Natural killer cell (primary cell): Measurements from ENCODE around the gene KRT5. TPM values are rescaled to one million over a fixed set of nuclear protein-coding genes. Genes with fewer than 3 reads are reported as not detected.

Experiments used
- ATAC-seq, 3 donors: fragments of 150-1000 bp in 2 of 3; fragments of 200-7000 bp in 1 of 3; cut with Tn5 transposase; 1 replicate in 1 of 3; 2 replicates in 2 of 3; pipeline ENCODE4 v1.10.0; 2021; ENCODE audit warnings: mild to moderate bottlenecking in 2 of 3, moderate library complexity in 2 of 3
- DNase-seq, 2 donors: peaks; one replicate each; pipeline versions ENCODE4 v3.0.0 to v3.0.0-alpha.2; 2013 to 2021; ENCODE audit warnings: mixed read lengths in 1 of 2
- H3K27ac ChIP-seq: one replicate; pipeline ENCODE4 v1.5.1; 2013; ENCODE audit warnings: mild to moderate bottlenecking, low read length
- H3K27me3 ChIP-seq: one replicate; pipeline ENCODE4 v1.6.1; 2013; ENCODE audit warnings: low read length; ENCODE audit not compliant: control insufficient read depth, insufficient read depth
- H3K36me3 ChIP-seq: one replicate; pipeline ENCODE4 v1.6.1; 2013; ENCODE audit warnings: low read length; ENCODE audit not compliant: control insufficient read depth, insufficient read depth
- H3K4me1 ChIP-seq: one replicate; pipeline ENCODE4 v1.6.1; 2013; ENCODE audit warnings: low read length; ENCODE audit not compliant: control insufficient read depth, insufficient read depth
- H3K4me3 ChIP-seq: one replicate; pipeline ENCODE4 v1.5.1; 2013; ENCODE audit warnings: low read length
- H3K9me3 ChIP-seq: one replicate; pipeline ENCODE4 v1.6.1; 2013; ENCODE audit warnings: low read length; ENCODE audit not compliant: control insufficient read depth, insufficient read depth
- H3K27ac Mint-ChIP-seq, 2 donors: one replicate each; pipeline ENCODE4 v1.8.0; 2022; ENCODE audit warnings: mild to moderate bottlenecking in 2 of 2, mixed read lengths in 2 of 2, moderate library complexity in 1 of 2
- H3K27me3 Mint-ChIP-seq, 2 donors: one replicate each; pipeline ENCODE4 v1.8.0; 2022; ENCODE audit warnings: low read depth in 2 of 2, mixed read lengths in 2 of 2
- H3K36me3 Mint-ChIP-seq: one replicate; pipeline ENCODE4 v1.8.0; 2022; ENCODE audit warnings: mixed read lengths
- H3K4me1 Mint-ChIP-seq, 2 donors: one replicate each; pipeline ENCODE4 v1.8.0; 2022; ENCODE audit warnings: mixed read lengths in 2 of 2
- H3K4me3 Mint-ChIP-seq: one replicate; pipeline ENCODE4 v1.8.0; 2022; ENCODE audit warnings: mild to moderate bottlenecking, moderate library complexity, mixed read lengths
- H3K9me3 Mint-ChIP-seq, 2 donors: one replicate each; pipeline ENCODE4 v1.8.0; 2022; ENCODE audit warnings: mixed read lengths in 2 of 2
- WGBS: methylation state at CpG from one replicate; pipeline ENCODE4 v1.1.7; 2013; ENCODE audit warnings: missing lambda C conversion rate; ENCODE audit not compliant: insufficient coverage; 5-methylcytosine and 5-hydroxymethylcytosine counted together
- intact Hi-C: fragments of 100-400 bp; cut with micrococcal nuclease; formaldehyde crosslinking; loops from one replicate; pipeline ENCODE4 v1.14.2; 2022
- total RNA-seq, 4 donors: library from RNA; stranded (reverse); fragments of 120-200 nt in 1 of 4; gene quantifications; one replicate each; pipeline versions ENCODE4 v1.2.3 to v1.2.4, GENCODE V29; 2013 to 2022
- TF ChIP-seq, protein P1 (sequence below): fragments of 200-600 bp; IDR thresholded peaks from one replicate; pipeline ENCODE4 v1.8.0; 2022; ENCODE audit warnings: antibody characterized with exemption

The KRT5 gene
- total RNA-seq, 3 donors from 2014 or later (not counting 1 experiment from before 2014, with no cell fraction given): 0.40 to 0.70 TPM; not detected in 1

DNA sequence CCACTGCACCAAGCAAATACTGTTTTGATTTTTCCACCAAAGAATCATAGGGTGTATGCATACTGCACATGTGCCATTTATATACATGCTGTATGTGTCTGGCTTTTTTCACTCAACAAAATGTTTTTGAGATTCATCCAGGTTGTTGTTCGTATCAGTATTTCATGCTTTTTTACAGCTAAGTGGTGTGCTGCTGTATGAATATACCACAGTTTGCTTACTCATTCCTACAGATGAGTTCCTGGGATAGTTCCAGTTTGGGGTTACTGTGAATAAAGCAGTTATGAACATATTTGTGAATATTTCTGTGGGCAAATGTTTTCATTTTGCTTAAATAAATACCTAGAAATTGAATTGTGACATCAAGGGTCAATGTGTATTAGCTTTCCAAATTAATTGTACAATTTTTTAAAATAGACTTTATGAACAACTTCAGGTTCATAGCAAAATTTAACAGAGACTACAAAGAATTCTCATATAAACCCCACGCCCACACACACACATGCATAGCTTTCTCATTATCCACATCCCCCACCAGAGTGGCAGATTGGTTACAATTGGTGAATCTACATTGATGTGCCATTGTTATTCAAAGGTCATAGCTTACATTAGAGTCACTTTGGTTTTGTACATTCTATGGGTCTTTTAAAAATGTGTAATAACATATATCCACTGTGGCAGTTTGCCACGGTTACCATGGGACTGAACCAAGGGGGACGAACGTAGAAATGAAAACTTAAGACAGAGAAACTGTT is 20.2 kb downstream of the KRT5 start:
- intact Hi-C loops: no loop called here
- H3K36me3 ChIP-seq: no peaks in the 10 kb centered on the region
- H3K4me1 ChIP-seq: no peaks in the 10 kb centered on the region
- TF ChIP-seq, protein P1, sequence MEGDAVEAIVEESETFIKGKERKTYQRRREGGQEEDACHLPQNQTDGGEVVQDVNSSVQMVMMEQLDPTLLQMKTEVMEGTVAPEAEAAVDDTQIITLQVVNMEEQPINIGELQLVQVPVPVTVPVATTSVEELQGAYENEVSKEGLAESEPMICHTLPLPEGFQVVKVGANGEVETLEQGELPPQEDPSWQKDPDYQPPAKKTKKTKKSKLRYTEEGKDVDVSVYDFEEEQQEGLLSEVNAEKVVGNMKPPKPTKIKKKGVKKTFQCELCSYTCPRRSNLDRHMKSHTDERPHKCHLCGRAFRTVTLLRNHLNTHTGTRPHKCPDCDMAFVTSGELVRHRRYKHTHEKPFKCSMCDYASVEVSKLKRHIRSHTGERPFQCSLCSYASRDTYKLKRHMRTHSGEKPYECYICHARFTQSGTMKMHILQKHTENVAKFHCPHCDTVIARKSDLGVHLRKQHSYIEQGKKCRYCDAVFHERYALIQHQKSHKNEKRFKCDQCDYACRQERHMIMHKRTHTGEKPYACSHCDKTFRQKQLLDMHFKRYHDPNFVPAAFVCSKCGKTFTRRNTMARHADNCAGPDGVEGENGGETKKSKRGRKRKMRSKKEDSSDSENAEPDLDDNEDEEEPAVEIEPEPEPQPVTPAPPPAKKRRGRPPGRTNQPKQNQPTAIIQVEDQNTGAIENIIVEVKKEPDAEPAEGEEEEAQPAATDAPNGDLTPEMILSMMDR: no peak
- H3K27ac ChIP-seq: no peak overlapping the region
- no peak overlapping the region for H3K4me3 ChIP-seq
- DNase-seq (no peak), ATAC-seq (no peak)
- no peaks in the 10 kb centered on the region for H3K9me3 ChIP-seq
- Mint-ChIP-seq H3K4me1 (peaks cover 0 to 5% of the 10 kb centered on the region in 2 donors), H3K27me3 (peaks cover 19 to 20% of the 10 kb centered on the region in 2 donors), H3K27ac (no peak overlapping the region), H3K4me3 (no peak overlapping the region), H3K36me3 (peaks cover 5% of the 10 kb centered on the region), H3K9me3 (no peaks in the 10 kb centered on the region)
- H3K27me3 ChIP-seq: no peaks in the 10 kb centered on the region
- 80% methylated on average over 5 of the region's 5 CpGs for WGBS

DNA sequence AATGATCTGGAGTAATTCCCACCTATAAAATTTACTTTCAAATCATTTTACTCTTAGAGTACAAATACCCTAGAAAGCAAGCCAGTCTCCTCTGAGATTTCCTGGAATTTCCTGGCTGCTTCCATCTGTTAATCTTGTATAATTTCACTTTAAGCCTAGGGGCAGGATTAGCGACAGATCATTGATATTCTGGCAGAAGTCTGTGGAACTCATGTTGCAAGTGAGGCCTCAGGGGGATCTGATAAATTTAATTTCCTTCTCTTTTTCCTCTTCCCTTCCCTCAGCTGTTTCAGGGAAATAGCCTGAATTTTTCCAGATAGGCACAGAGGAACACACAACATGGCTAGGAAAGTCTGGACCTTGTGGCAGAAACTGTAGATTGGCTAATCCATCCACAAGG is 21.2 kb downstream of the KRT5 start:
- peaks cover 5% of the 10 kb centered on the region for H3K36me3 Mint-ChIP-seq
- TF ChIP-seq, protein P1: no peak
- no peak for ATAC-seq
- peaks cover 0 to 6% of the 10 kb centered on the region in 2 donors for H3K4me1 Mint-ChIP-seq
- H3K27ac Mint-ChIP-seq: no peak overlapping the region
- H3K9me3 Mint-ChIP-seq: no peaks in the 10 kb centered on the region
- intact Hi-C loops: no loop called here
- H3K4me3 Mint-ChIP-seq: no peak overlapping the region
- Histone ChIP-seq H3K27ac (no peak overlapping the region), H3K4me3 (no peak overlapping the region), H3K27me3 (no peaks in the 10 kb centered on the region), H3K36me3 (no peaks in the 10 kb centered on the region), H3K9me3 (no peaks in the 10 kb centered on the region), H3K4me1 (no peaks in the 10 kb centered on the region)
- 100% methylated on average over 1 of the region's 1 CpG for WGBS
- H3K27me3 Mint-ChIP-seq: peaks cover 22 to 24% of the 10 kb centered on the region in 2 donors
- no peak for DNase-seq

DNA sequence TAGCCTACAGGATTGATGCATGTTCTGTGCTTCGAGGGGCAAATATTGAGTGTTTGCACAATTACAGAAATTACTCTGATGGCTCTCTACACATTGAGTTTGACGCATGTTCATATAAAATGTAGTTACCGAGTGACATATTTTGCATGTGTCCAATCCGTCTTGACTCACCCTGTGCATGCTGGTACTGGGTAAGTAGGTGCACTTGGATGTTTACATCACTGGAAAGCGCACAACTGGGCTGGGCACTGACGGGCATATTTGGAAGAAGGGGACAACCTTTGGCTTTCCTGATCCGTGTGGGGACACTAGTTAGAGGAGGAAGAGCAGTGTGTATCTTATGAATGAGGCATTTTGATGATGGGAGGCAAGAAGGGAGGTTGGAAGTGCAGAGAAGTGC is 22.2 kb downstream of the KRT5 start:
- TF ChIP-seq, protein P1: no peak
- no peak overlapping the region for H3K4me3 ChIP-seq
- ATAC-seq (no peak), DNase-seq (no peak)
- Mint-ChIP-seq H3K4me1 (peaks cover 0 to 6% of the 10 kb centered on the region in 2 donors), H3K27me3 (peaks cover 23 to 34% of the 10 kb centered on the region in 2 donors), H3K4me3 (no peak overlapping the region), H3K36me3 (peaks cover 5% of the 10 kb centered on the region), H3K9me3 (no peaks in the 10 kb centered on the region), H3K27ac (no peak overlapping the region)
- no peaks in the 10 kb centered on the region for H3K27me3 ChIP-seq
- no peaks in the 10 kb centered on the region for H3K9me3 ChIP-seq
- intact Hi-C loops: no loop called here
- H3K36me3 ChIP-seq: no peaks in the 10 kb centered on the region
- WGBS: 89% methylated on average over 7 of the region's 7 CpGs
- no peak overlapping the region for H3K27ac ChIP-seq
- no peaks in the 10 kb centered on the region for H3K4me1 ChIP-seq
